GM19239 (cell line): ENCODE measurements around the gene POLDIP3.
"Not testable (repeated sequence)": the region's sequence is repeated elsewhere in the genome, so short reads cannot be mapped to it uniquely, and the experiment has no call there.

Source experiments
- DNase-seq: peaks from one replicate; pipeline ENCODE4 v3.0.0; 2011; ENCODE audit warnings: low spot score; ENCODE audit not compliant: insufficient read length
- FAIRE-seq: peaks from 2 replicates; lab custom pipeline; 2011; peaks lifted over from hg19 to GRCh38; lab: Jason Lieb, UNC

Gene POLDIP3

DNA sequence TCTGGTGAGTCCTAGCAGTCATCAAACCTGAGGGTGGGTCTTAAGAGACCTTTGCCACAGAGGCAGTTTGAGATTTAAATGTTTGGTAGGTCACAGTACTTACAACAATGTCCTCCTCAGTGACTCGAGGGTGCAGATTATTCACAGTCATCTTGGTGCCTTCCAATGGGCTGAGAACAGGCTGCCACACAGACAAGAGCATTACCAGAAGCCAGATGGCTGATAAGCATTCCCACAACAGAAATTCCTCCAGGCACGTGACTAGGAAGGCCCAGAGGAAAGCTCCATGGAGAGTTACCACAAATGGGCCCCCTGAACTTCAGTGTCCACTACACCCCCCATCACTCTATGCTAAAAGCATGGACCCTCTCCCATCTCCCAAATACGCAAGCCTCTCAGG lies 19.2 kb downstream of the POLDIP3 start:
- FAIRE-seq (no peak), DNase-seq (no peak)

DNA sequence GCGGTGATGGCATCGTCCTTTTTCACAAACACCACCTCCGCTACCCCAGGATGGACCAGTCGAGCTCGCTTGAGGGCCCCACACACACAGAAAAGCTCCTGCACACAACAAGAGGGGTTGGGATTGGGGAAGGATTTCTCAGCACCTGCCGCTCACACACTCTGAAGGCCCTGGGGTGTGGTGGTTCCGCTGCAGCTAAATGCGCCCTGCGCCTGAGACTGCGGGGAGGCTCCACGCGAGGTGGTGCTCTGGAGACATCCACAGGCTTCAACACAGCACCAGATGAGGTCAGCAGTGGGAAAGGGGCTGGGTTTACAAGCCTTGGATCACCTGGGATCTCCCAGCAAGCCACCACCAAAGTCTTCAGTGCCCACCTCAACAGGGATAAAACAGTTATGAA lies 22.7 kb downstream of the POLDIP3 start:
- DNase-seq (no peak), FAIRE-seq (no peak)

DNA sequence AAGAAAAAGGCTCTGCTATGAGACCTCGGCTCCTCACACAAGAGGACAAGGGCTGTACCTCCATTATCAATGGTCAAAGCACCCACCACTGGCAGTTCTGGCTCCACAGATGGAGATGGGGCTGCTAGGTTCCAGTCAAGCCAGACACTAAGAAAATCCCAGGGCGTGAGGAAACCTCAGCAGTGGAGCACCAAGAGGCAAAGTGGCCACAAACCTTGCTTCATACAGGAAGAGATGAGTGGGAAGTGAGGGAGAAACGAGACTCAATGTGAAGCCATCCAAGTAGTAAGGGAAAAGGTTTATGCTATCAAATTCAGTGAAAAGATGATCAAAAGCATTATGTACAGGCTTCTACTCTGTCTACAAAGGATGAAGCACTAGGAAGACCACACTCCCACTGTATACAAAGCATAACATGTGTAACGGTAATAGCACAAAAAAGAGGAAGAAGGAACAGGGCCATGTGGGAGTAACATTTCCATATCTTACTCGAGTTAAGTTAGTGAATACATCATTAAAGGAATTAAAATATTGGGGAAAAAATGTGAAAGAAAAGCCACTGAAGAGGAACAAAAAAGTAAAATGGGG lies 27.0 kb downstream of the POLDIP3 start:
- no peak for FAIRE-seq
- DNase-seq = no peak

DNA sequence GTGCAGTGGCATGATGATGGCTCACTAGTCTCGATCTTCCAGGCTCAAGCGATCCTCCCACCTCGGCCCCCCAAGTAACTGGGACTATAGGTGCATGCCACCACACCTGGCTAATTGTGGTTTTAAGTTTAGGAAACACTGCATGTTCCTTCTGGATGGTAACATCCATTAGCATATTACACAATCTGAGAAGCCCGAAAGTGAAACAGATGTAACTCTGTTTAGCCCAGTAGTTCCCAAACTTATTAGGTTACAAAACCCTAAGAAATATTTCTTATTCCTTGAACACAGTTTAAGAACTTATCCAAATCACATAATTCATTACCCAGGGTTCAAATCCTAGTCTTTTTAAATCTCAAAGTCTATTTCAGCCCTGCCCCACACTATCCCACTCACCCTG lies 28.3 kb downstream of the POLDIP3 start:
- no peak for FAIRE-seq
- DNase-seq = no peak

DNA sequence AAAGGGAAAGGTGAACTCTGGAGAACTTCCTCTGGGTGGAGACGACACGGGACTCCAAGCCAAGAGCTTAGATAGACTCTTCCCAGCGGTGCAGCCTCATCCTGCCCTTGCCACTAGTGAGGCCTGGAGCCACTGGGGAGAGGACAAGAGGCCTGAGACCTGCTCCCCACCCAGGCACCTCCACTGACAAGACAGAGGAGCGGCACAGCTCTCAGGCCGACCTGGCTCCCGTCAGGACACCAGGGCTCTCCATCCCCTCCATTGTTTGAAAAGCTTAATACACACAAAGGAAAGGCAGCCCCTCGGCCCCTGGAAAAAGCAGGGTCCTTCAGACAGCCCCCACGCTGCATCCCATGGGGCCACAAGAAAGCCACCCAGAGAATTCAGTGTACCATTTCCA lies 29.6 kb downstream of the POLDIP3 start:
- FAIRE-seq (no peak), DNase-seq (no peak)

DNA sequence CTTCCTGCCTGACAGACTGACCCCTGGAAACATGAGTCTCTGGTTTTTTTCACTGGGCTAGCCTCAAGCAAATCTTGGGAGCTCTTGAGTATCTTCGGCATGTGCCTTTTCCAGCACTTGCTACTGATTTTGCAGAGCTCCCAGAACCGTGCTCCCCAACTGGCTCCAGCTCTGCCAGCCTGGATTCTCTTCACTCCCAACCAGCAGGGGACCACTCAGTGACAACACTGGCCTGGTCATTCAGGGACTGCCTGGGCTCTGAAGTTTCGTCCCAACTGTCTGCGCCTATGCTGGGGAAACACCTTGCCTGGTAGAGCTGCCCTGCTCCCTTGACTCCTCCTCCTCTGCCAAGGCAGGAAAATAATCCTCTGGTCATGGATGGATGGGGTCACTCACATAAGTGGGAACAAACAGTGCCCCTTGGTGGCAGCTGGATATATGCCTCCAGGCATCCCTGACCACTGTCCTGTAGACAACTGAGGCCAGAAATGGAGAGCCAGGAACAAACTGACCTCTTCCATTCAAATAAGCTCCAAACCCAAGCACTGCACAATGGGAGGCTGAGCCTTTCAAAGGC lies 30.2 kb downstream of the POLDIP3 start:
- no peak for DNase-seq
- no peak for FAIRE-seq

DNA sequence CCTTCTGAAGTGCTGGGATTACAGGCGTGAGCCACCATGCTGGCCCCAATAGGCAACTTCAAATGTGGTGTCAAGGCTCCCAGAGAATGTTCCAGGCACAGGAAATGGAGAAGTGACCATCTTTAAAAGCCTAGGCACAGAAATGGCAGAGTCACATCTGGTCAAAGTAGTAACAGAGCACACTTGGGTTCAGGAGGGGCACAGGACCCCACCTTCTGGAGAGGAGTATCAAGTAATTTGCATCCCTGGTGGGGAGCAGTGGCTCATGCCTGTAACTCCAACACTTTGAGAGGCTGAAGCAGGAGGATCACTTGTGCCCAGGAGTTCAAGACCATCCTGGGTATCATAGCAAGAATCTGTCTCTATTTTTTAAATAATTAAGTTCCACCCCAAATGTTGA lies 31.7 kb downstream of the POLDIP3 start:
- FAIRE-seq (no peak), DNase-seq (no peak)

DNA sequence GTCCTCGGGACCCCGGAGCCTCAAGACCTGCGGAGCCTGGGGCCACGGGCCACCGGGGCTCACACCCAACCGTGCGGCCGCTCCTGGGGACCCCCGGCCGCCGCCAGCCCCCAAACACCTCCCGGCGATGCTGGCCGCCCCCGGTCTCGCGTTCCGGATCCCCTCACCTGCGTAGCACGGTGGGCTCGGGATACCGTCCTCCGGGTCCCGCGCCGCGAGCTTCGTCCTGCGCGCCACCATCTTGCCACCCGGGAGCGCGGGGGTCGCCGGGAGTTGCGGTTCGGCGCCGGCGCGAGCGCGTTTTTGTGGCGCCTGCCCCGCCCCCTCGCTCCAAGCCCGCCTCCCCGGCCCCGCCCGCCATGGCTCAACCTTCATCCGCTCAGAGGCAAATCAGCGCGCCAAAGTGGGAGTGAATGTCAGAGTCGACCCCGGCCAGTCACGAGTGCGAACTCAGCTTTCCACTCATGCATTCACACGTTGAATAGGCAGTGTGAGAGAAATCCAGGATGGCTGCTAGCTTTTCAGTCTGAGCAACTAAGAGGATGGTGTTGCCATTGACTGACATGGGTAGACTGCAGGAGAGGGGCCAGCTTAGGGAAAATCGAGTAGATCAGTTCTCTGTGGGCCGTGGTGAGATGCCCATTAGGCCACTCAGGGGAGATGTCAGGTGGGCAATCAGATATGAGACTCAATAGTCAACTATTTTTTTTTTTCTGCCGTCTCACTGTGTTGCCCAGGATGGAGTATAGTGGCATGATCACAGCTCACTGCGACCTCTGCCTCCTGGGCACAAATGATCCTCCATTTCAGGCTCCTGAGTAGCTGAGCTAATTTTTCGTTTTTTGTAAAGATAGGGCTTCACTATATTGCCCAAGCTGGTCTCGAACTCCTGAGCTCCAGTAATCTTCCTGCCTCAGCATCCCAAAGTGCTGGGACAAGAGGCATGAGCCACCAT lies 32.6 kb downstream of the POLDIP3 start:
- no peak for FAIRE-seq
- peak; percentile 67 for DNase-seq

DNA sequence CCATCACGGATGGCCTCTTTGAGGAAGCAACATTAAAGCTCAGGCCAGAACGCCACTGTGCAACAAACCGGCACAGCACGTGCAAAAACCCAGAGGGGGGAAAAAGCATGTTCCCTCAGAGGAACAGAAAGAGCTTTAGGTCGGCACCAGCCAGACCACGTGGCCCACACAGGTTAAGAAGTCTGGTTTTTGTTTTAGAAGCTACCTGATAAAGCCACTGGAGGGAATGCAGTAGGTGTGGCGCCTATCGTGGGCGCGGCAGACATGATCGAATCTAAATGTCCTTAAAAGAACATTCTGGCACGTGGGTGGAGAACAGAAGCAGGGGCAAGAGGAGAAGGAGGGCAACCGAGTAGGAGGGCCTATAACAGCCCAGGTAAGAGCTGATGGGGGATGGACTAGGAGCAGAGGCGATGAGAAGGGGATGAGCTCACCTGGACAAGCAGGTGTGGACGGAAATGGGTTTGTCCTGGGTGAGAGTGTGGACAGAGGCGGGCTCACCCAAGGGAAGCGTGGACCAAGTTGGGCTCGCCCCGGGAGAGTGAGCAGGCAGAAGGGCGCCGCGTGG lies 33.4 kb downstream of the POLDIP3 start:
- DNase-seq = not testable (repeated sequence)
- FAIRE-seq = peak; percentile 98

DNA sequence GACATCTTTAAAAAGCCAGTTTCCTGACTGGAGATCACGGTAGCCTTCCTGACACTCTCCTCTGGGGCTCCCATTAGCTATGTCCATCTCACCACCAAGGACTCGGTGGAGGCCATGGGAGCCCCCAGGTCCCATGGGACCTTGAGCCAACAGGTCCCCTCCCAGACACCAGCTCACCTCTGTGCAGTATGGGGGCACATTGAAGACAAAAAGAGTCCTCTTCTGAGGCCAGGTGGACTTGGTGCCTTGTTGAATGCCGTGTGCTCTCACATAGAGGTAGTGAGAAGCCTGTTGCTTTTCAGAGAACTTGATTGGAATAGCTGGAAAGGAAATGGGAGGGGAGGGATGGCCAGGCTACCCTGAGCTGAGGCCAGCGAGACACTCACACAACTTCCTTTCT lies 34.6 kb downstream of the POLDIP3 start:
- DNase-seq = not testable (repeated sequence)

DNA sequence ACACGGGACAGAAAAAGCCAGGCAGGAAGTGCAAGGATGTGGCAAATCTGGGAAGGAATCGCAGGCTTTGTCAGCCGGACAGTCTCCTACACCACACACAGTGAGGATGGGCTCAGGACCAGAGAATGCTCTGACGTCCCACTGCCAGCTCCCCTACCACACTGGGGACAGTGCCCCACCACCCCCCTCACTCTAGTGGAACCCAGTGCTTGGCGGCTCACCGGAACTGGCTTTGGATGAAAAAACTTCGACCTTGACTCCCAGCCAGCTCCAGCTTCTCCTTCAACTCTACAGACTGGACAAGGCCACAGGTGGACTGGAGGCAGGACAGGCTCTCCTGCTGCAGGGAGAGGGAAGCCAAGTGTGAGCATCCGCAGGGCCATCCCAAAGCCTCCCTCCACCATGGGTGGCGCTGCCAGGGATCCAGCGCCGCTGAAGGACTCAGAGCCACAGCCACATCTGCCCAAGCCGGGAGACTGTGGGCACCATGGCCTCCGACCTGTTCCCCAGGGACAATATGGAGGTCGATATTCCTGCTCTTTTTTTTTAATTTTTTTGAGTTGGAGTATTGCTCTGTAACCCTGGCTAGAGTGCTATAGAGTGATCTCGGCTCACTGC lies 37.0 kb downstream of the POLDIP3 start:
- FAIRE-seq = no peak

More for the DNA sequence above, 34.6 kb downstream of the POLDIP3 start:
- not testable (repeated sequence) for FAIRE-seq

DNA sequence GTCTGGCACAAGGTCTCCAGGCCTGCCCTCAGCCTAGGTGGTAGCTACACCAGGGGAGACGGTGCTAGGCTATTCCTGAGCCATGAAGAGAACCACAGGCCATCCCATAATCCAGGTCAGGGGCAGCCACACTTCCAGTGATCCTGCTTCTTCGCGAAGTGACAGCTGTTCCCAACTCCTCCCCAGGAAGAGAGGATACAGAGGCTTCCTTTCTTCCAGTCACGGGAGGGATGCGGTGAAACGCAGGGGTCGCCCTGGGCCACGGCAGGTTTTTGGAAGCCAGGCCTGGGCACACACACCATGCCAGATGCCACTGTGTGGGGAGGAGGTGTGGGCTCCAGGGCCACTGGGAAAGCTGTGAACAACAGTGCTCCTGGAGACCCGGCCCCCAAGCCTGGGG lies 37.5 kb downstream of the POLDIP3 start:
- not testable (repeated sequence) for FAIRE-seq, DNase-seq

More for the DNA sequence above, 37.0 kb downstream of the POLDIP3 start:
- no peak for DNase-seq

DNA sequence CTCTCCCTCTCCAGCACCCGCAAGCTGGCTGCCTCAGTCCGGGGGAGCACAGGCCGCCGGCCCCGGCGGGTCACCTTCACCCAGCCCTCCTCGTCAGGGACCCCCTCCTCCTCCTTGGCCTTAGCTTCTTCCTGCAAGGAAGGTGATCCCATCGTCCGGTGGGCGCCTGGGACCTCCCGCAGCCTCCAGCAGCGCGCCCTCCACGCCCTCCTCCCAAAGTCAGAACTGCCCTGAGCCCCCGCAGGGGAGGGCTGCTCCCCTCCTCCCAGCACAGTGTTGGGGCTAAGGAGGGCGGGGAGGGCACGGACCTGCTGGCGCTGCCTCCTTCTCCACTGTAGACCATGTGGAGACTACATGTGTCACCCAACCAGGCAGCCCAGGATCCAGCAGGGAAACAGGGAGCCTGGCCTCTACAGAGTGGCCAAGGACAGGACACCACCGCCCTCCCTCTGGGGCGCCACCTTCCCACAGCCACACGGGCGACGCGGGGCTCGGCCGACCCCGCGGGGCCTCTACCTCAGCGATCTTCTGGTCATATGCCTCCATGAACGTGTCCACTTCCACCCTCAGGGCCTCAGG lies 38.6 kb downstream of the POLDIP3 start:
- FAIRE-seq = not testable (repeated sequence)

DNA sequence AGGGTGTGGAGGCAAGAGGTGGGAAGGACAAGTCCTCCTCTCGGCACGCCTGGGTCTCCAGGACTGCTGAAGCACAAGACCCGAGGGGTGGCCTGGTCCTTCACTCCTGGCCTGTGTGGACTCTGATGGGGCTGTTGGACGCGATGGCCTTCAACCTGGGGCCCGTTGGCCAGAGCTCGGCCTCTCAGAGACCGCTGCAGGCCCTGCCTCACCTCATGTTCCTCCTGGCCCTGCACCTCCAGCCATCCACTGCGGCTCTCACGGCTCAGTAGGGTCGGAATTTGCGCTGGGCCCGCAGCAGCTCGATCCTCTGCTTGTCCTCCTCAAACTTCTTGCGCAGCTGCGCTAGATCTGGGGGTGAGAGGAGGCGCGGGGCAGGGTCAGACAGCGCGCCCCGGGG lies 40.2 kb downstream of the POLDIP3 start:
- not testable (repeated sequence) for FAIRE-seq, DNase-seq

More for the DNA sequence above, 38.6 kb downstream of the POLDIP3 start:
- DNase-seq = not testable (repeated sequence)

DNA sequence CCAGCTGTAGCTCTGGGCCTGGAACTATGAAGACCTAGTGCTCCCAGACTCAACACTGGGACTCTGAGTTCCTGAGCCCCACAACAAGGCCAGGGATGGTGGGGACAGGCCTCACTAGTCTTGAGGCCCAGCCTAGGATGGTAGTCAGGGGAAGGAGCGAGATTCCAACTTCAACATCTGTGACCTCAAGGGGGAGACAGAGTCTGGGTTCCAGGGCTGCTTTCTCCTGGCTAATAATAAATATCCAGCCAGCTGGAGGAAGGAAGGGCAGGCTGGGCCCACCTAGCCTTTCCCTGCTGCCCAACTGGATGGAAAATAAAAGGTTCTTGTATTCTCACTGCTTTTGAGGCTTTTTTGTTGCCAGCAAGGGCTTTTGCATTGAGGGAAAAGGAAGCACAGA lies 40.6 kb downstream of the POLDIP3 start:
- FAIRE-seq, DNase-seq: not testable (repeated sequence)

DNA sequence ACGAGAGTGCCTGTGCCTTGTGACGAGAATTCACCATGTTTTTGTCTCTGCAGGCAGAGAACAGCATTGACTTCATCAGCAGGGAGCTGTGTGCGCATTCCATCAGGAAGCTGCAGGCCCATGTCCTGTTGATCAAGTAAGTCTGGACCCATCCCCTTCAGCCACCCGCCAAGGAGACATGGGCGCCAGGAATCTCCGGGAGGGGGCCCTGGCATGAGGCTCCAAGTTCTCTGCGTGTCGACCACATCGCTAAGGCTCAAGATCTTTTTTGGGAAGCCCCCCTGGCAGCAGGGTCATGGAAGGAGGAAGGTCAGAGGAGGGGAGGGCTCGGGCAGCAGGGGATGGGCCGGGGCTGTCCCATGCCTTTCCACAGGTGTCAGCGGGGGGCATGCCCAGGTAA lies 43.6 kb downstream of the POLDIP3 start:
- not testable (repeated sequence) for DNase-seq, FAIRE-seq

DNA sequence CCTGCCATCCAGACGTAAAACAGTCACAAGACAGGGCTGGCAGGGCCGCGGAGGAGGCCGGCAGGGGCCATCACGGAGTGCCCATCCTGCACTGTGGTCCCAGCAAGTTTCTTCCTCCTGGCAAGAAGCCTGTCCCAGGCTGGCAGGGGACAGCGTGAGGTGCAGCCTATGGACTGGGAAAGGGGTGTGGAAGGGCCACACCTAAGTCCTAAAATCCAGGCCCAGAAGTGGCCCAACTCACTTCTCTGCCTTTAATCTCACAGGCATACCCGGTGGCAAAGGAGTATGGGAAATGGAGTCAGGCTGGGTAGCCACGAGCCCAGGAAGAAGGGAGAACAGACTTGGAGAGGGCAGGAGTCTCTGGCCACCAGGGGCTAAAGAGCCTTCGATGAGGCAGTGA lies 44.1 kb downstream of the POLDIP3 start:
- not testable (repeated sequence) for FAIRE-seq

DNA sequence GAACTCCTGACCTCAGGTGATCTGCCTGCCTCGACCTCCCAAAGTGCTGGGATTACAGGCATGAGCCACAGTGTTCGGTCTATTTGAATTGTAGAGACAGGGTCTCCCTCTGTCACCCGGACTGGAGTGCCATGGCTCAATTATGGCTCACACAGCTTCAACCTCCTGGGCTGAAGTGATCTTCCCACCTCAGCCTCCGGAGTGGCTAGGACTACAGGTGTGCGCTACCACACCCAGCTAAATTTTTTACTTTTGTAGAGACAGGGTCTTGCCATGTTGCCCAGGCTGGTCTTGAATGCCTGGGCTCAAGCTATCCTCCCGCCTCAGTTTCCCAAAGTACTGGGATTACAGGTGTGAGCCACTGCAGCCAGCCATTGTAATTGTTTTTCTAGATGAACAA lies 46.7 kb downstream of the POLDIP3 start:
- DNase-seq, FAIRE-seq: not testable (repeated sequence)

More for the DNA sequence above, 44.1 kb downstream of the POLDIP3 start:
- not testable (repeated sequence) for DNase-seq

DNA sequence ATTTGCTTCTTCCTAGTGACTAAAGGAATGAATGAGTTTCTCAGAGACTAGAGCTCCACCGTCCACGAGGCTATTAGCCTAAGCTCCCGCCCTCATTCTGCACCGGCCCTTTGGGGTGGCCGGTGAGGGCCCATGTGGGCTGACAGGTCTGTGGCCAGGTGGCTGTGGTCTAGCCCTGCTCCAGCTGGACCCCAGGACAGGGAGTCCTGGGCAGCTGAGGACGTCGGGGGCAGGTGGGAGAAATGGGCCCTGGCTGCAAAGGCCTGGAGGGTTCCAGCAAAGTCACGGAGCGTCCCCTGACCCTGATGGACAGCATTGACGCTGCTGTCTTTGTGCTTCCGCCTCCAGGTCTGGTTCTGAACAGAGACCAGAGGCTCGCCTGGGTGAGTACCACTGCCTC lies 48.7 kb downstream of the POLDIP3 start:
- no peak for FAIRE-seq
- DNase-seq = no peak

DNA sequence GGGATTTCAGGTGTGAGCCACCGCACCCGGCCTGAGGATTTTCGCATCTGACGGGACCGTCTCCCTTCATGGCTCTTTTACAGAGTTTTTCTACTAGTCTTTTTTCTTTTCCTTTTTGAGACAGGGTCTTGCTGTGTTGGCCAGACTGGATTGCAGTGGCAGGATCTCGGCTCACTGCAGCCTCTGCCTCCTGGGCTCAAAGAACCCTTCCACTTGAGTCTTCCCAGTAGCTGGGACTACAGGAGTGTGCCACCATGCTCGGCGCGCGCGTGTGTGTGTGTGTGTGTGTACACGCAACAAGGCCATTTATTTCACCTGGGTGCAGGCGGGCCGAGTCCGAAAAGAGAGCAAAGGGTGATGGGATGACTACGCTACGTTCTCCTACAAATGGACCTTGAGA lies 50.0 kb downstream of the POLDIP3 start:
- FAIRE-seq (no peak), DNase-seq (no peak)
